BE2C (cell line): ENCODE results near the gene LZTS3.

ENCODE experiments used
- DNase-seq: peaks from one replicate; pipeline ENCODE4 v3.0.0-alpha.2; 2020
- H3K27me3 ChIP-seq: fragments of 250-450 bp; sonication (Bioruptor Pico); 2 replicates; pipeline ENCODE4 v1.5.1; 2020; ENCODE audit warnings: mild to moderate bottlenecking
- H3K36me3 ChIP-seq: fragments of 250-450 bp; sonication (Bioruptor Pico); 2 replicates; pipeline ENCODE4 v1.5.1; 2020; ENCODE audit warnings: mild to moderate bottlenecking
- H3K4me1 ChIP-seq: fragments of 250-450 bp; sonication (Bioruptor Pico); 2 replicates; pipeline ENCODE4 v1.5.1; 2020
- H3K4me3 ChIP-seq: 2 replicates; pipeline ENCODE4 v1.5.1; 2011; ENCODE audit warnings: low read depth, low read length
- H3K9me3 ChIP-seq: fragments of 250-450 bp; sonication (Bioruptor Pico); 2 replicates; pipeline ENCODE4 v1.5.1; 2020
- TF ChIP-seq, protein P1 (sequence below): IDR thresholded peaks from 2 replicates; pipeline ENCODE4 v1.5.1; 2012; ENCODE audit warnings: mild to moderate bottlenecking, low read depth, low read length

LZTS3 gene

GRCh38 chr20:3209946-3210317 lies 36.6 kb upstream of the LZTS3 start:
- no peaks in the 10 kb centered on the region for H3K27me3 ChIP-seq
- H3K36me3 ChIP-seq: peaks cover 6% of the 10 kb centered on the region
- TF ChIP-seq, protein P1, sequence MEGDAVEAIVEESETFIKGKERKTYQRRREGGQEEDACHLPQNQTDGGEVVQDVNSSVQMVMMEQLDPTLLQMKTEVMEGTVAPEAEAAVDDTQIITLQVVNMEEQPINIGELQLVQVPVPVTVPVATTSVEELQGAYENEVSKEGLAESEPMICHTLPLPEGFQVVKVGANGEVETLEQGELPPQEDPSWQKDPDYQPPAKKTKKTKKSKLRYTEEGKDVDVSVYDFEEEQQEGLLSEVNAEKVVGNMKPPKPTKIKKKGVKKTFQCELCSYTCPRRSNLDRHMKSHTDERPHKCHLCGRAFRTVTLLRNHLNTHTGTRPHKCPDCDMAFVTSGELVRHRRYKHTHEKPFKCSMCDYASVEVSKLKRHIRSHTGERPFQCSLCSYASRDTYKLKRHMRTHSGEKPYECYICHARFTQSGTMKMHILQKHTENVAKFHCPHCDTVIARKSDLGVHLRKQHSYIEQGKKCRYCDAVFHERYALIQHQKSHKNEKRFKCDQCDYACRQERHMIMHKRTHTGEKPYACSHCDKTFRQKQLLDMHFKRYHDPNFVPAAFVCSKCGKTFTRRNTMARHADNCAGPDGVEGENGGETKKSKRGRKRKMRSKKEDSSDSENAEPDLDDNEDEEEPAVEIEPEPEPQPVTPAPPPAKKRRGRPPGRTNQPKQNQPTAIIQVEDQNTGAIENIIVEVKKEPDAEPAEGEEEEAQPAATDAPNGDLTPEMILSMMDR: no peak
- H3K4me1 ChIP-seq: no peaks in the 10 kb centered on the region
- no peak for DNase-seq
- peak overlapping the region; percentile 99 for H3K4me3 ChIP-seq
- no peaks in the 10 kb centered on the region for H3K9me3 ChIP-seq

DNA sequence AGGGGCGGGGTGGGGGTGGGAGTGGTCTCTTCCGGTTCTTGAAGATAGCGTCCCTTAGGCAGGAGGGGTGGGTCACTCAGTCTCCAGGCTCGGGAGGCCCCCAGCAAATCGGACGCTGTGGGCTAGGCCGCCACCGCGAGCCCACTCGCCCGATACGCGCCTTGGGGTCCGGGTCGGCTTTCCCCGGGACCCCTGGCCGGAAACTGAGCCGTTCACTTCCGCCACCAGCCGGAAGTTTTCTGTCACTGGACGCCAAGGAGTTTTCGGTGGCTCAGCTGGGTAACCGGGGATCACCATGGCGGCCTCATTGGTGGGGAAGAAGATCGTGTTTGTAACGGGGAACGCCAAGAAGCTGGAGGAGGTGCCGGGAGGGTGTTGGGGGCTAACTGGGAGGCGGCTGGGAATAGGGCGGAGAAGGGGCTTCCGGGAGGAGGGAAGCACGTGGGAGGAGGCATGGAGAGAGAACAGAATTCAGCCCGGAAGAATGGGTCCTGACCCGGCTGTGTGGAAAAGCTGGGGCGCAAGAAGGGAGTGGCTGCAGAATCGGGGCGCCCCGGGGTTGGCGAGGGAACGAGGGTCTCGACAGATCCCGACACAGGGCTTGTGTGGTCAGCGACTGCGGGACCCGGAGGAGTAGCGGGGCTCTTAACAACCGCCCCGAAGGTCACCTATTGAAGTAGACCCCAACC lies 36.1 kb upstream of the LZTS3 start, which contains the start of gene ITPA:
Gene ITPA, plus strand, starts transcription at position 242 of the 689 bp plus-strand sequence. Its CDS starts 54 bp downstream, at position 296.
- no peaks in the 10 kb centered on the region for H3K27me3 ChIP-seq
- H3K4me3 ChIP-seq: peak within 1 kb of the TSS; percentile 99
- H3K36me3 ChIP-seq: peaks cover 6% of the 10 kb centered on the region
- no peaks in the 10 kb centered on the region for H3K4me1 ChIP-seq
- no peaks in the 10 kb centered on the region for H3K9me3 ChIP-seq
- TF ChIP-seq, protein P1: no peak
- peak; percentile 71 for DNase-seq

- Histone ChIP-seq H3K27me3 (no peaks in the 10 kb centered on the region), H3K36me3 (peaks cover 6% of the 10 kb centered on the region), H3K4me3 (peak overlapping the region; percentile 99), H3K4me1 (no peaks in the 10 kb centered on the region), H3K9me3 (no peaks in the 10 kb centered on the region)
- TF ChIP-seq, protein P1: no peak
- no peak for DNase-seq
Measured at GRCh38 chr20:3208786-3209256, 35.5 kb upstream of the LZTS3 start.

DNA sequence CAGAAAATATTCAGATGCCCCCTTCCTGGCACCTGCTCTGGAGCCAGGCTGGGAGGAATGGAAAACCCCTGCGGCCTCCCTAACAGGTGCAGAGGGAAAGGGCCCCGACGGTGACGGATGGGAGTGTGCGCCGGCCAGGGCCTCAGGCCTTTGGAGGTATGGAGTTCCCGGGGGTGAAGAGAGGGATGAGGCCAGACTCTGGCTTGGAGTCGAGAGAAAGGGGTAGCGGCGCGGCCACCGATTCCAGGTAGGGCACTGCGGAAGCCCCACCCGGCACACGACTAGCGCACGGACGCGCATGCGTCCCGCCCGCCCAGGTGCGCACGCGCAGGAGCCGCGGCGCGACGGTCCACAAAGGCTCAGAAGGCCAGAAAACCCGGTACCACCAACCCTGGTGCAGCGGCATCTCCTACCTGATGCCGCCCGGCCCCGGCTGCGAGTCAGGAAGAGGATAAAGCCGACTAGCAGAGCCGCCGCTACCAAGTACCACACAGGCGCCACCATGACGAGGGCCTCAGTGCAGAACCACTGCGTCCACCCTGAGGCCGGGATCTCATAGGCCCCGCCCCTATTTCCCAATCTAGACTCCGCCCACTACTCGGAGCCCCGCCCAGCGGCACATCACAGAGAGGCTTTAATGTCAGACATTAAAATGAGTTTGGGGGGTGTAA lies 30.9 kb upstream of the LZTS3 start, which contains the start of gene DDRGK1:
Gene DDRGK1, minus strand, starts transcription at position 559 of the 671 bp plus-strand sequence. Its CDS starts 55 bp downstream, at position 504.
- peak; percentile 89 for DNase-seq
- TF ChIP-seq, protein P1: no peak

GRCh38 chr20:3203315-3204123 lies 30.2 kb upstream of the LZTS3 start:
- Histone ChIP-seq H3K36me3 (peaks cover 20% of the 10 kb centered on the region), H3K4me3 (peak overlapping the region; percentile 74), H3K27me3 (no peaks in the 10 kb centered on the region), H3K4me1 (no peaks in the 10 kb centered on the region), H3K9me3 (no peaks in the 10 kb centered on the region)
- no peak for DNase-seq
- TF ChIP-seq, protein P1: no peak

More for the DNA sequence above, 30.9 kb upstream of the LZTS3 start, which contains the start of gene DDRGK1:
- peak within 1 kb of the TSS; percentile 74 for H3K4me3 ChIP-seq
- peaks cover 18% of the 10 kb centered on the region for H3K36me3 ChIP-seq
- no peaks in the 10 kb centered on the region for H3K4me1 ChIP-seq
- no peaks in the 10 kb centered on the region for H3K9me3 ChIP-seq
- H3K27me3 ChIP-seq: no peaks in the 10 kb centered on the region
